Stomach (tissue), 4 donors: ENCODE results near the gene DZIP1L.
A peak's percentile ranks its signal among the peaks of the same experiment; 100 is the strongest.

Experiments used
- CTCF ChIP-seq, 7 experiments: fragments of 450-650 bp in 4 of 7; fragments of 200-600 bp in 3 of 7; sonication (generic) in 3 of 7; IDR thresholded peaks; one replicate each; pipeline ENCODE4 v1.5.1; 2016 to 2019; ENCODE audit warnings: antibody characterized with exemption in 7 of 7, control low read depth in 2 of 7, mild to moderate bottlenecking in 1 of 7
- EP300 ChIP-seq: sonication (generic); formaldehyde crosslinking; IDR thresholded peaks from one replicate; pipeline ENCODE4 v1.6.1; 2017; ENCODE audit warnings: antibody characterized with exemption
- POLR2A ChIP-seq, 4 donors: fragments of 450-650 bp; IDR thresholded peaks; one replicate each; pipeline ENCODE4 v1.6.1; 2016; ENCODE audit warnings: antibody characterized with exemption in 4 of 4, control low read depth in 2 of 4, mild to moderate bottlenecking in 1 of 4, moderate library complexity in 1 of 4
- POLR2AphosphoS5 ChIP-seq, 3 donors: sonication (generic); formaldehyde crosslinking; IDR thresholded peaks; one replicate each; pipeline ENCODE4 v1.6.1; 2016; ENCODE audit warnings: antibody characterized with exemption in 3 of 3

- TF ChIP-seq CTCF (IDR thresholded peaks at IDR 0.05): no peak
- TF ChIP-seq EP300: no peak
- TF ChIP-seq POLR2A (IDR thresholded peaks at IDR 0.05): no peak
- peak in 1 of 3 donors; percentile 4 for TF ChIP-seq POLR2AphosphoS5 (IDR thresholded peaks at IDR 0.05)
Measured at GRCh38 chr3:138034918-138035317, 80.5 kb downstream of the DZIP1L start.
